PC-9 (cell line): ENCODE measurements around the gene ATN1. TPM values are rescaled to one million over a fixed set of nuclear protein-coding genes. Genes with fewer than 3 reads are reported as not detected.
A peak's percentile ranks its signal among the peaks of the same experiment; 100 is the strongest.

Experiments used
- BruUV-seq: library from RNA; stranded (reverse); fragments of 400-500 nt; replicated peaks from 2 replicates; lab custom pipeline; 2021; lab: Mats Ljungman, UMichigan
- CTCF ChIA-PET: fragments of 300-600 bp; sonication (Branson Sonifier 250); formaldehyde crosslinking; loops from one replicate; lab custom pipeline; 2022; ENCODE audit warnings: antibody characterized with exemption; lab: Charles Lee
- POLR2A ChIA-PET: fragments of 300-600 bp; sonication (Branson Sonifier 250); formaldehyde crosslinking; loops from one replicate; lab custom pipeline; 2022; ENCODE audit warnings: antibody characterized with exemption; ENCODE audit not compliant: unreplicated experiment; lab: Charles Lee
- DNase-seq, 2 experiments: peaks; one replicate each; pipeline versions ENCODE4 v3.0.0 to v3.0.0-alpha.2; 2015 to 2022; ENCODE audit warnings: mixed read lengths in 1 of 2
- H2AFZ ChIP-seq: fragments of 200-600 bp; sonication (generic); 2 replicates; pipeline ENCODE4 v1.8.1; 2017; ENCODE audit warnings: antibody characterized with exemption
- H3F3A ChIP-seq: fragments of 200-600 bp; sonication (generic); 2 replicates; pipeline ENCODE4 v1.8.1; 2017; ENCODE audit warnings: antibody characterized with exemption, mild to moderate bottlenecking, low read depth; ENCODE audit not compliant: insufficient read depth
- H3K27ac ChIP-seq: fragments of 200-600 bp; sonication (generic); 2 replicates; pipeline ENCODE4 v1.6.1; 2016; ENCODE audit warnings: mixed run types
- H3K27me3 ChIP-seq: fragments of 200-600 bp; sonication (generic); 2 replicates; pipeline ENCODE4 v1.6.1; 2016; ENCODE audit warnings: low read depth, mixed run types; ENCODE audit not compliant: insufficient read depth
- H3K36me3 ChIP-seq: fragments of 200-600 bp; sonication (generic); 2 replicates; pipeline ENCODE4 v1.6.1; 2016; ENCODE audit warnings: low read depth, mixed run types
- H3K4me1 ChIP-seq: fragments of 200-600 bp; sonication (generic); replicated peaks from 2 replicates; pipeline ENCODE4 v1.6.1; 2016; ENCODE audit warnings: mixed run types; ENCODE audit not compliant: insufficient read depth
- H3K4me2 ChIP-seq: fragments of 200-600 bp; sonication (generic); 2 replicates; pipeline ENCODE4 v1.6.1; 2017; ENCODE audit warnings: mixed run types
- H3K4me3 ChIP-seq: fragments of 200-600 bp; sonication (generic); 2 replicates; pipeline ENCODE4 v1.6.1; 2016; ENCODE audit warnings: mixed run types
- H3K79me2 ChIP-seq: fragments of 200-600 bp; sonication (generic); 2 replicates; pipeline ENCODE4 v1.6.1; 2017; ENCODE audit warnings: low read depth, mixed run types
- H3K9me2 ChIP-seq: fragments of 200-600 bp; sonication (generic); 2 replicates; pipeline ENCODE4 v1.8.1; 2017; ENCODE audit warnings: mild to moderate bottlenecking; ENCODE audit not compliant: insufficient read depth
- H3K9me3 ChIP-seq: fragments of 200-600 bp; sonication (generic); 2 replicates; pipeline ENCODE4 v1.8.1; 2016; ENCODE audit warnings: low read depth; ENCODE audit not compliant: insufficient read depth
- H4K20me1 ChIP-seq: fragments of 200-600 bp; sonication (generic); 2 replicates; pipeline ENCODE4 v1.8.1; 2017; ENCODE audit not compliant: insufficient read depth
- EZH2 ChIP-seq: fragments of 200-600 bp; sonication (generic); IDR thresholded peaks from 2 replicates; pipeline ENCODE4 v1.8.0; 2017; ENCODE audit warnings: antibody characterized with exemption, low read depth
- intact Hi-C: fragments of 100-400 bp; cut with micrococcal nuclease; formaldehyde crosslinking; loops from one replicate; pipeline ENCODE4 v1.10.0; 2022; ENCODE audit not compliant: unreplicated experiment
- total RNA-seq: library from RNA; stranded (reverse); gene quantifications from 2 replicates; pipeline ENCODE4 v1.2.3, GENCODE V29; 2021
- TF ChIP-seq, protein P1 (sequence below): fragments of 200-600 bp; sonication (generic); conservative IDR thresholded peaks from 2 replicates; pipeline ENCODE4 v1.6.1; 2017; ENCODE audit warnings: mixed run types, antibody characterized with exemption, mild to moderate bottlenecking, moderate library complexity

The ATN1 gene
- total RNA-seq, 1 experiment from 2014 or later, result 158 TPM

DNA sequence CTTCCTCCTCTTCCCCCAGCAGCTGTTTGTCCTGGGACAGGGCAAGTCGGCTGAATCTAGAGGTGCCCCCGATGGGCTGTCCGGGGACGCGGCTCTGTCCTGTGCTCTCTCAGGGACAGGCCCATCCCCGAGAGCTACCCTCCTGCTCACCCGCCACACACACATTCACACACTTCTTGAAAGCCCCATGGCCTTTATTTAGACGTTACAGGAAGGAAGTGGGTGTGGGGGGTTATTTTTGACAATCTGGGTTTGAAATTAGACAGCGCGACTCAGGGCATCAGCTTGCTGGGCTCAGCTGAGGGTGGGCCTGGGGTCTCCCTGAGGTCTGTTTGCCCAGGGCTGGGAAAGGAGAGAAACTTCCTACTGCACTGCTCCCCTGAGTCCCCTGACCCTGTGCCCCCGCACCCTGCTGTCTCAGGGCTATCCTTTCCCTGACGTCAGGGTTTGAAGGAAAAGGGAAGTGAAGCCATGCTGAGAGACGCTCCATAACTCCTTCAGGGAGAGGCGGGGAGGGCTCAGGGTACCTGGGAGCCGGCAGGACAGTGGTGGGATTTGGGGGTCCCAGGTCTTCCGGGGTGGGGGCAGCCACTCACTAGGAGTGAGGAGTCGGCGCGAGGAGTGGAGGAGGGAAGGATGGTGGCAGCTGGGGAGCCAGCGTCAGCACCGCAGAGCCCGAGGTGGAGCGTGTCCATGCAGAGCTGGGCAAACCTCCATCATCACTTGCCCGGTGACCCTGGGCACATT is 31.5 kb downstream of the ATN1 start:
- H3K4me3 ChIP-seq, result no peak overlapping the region
- intact Hi-C loops, result no loop called here
- no peaks in the 10 kb centered on the region for H3K27me3 ChIP-seq
- H3K4me2 ChIP-seq, result no peak overlapping the region
- peaks cover 5% of the 10 kb centered on the region; the same call in 1 of the 2 replicates for H3K36me3 ChIP-seq
- peaks cover 33% of the 10 kb centered on the region for H3F3A ChIP-seq
- ChIA-PET CTCF (no interaction called here), POLR2A (interaction anchor here (0.6 to 0.7 kb wide), 2 partner anchors 13 to 191 kb away, joined by 3 to 4 read pairs; no protein-coding TSS in a partner anchor)
- no peak overlapping the region for H2AFZ ChIP-seq
- H3K79me2 ChIP-seq, result peaks cover 12% of the 10 kb centered on the region
- no peak overlapping the region for H3K27ac ChIP-seq
- H3K4me1 ChIP-seq, result peaks cover 29% of the 10 kb centered on the region
- TF ChIP-seq, protein P1, sequence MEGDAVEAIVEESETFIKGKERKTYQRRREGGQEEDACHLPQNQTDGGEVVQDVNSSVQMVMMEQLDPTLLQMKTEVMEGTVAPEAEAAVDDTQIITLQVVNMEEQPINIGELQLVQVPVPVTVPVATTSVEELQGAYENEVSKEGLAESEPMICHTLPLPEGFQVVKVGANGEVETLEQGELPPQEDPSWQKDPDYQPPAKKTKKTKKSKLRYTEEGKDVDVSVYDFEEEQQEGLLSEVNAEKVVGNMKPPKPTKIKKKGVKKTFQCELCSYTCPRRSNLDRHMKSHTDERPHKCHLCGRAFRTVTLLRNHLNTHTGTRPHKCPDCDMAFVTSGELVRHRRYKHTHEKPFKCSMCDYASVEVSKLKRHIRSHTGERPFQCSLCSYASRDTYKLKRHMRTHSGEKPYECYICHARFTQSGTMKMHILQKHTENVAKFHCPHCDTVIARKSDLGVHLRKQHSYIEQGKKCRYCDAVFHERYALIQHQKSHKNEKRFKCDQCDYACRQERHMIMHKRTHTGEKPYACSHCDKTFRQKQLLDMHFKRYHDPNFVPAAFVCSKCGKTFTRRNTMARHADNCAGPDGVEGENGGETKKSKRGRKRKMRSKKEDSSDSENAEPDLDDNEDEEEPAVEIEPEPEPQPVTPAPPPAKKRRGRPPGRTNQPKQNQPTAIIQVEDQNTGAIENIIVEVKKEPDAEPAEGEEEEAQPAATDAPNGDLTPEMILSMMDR, result no peak
- no peak for TF ChIP-seq EZH2
- H3K9me3 ChIP-seq, result no peaks in the 10 kb centered on the region
- no peak for DNase-seq
- BruUV-seq, result no TSS peak
- H3K9me2 ChIP-seq, result no peaks in the 10 kb centered on the region
- H4K20me1 ChIP-seq, result no peaks in the 10 kb centered on the region

DNA sequence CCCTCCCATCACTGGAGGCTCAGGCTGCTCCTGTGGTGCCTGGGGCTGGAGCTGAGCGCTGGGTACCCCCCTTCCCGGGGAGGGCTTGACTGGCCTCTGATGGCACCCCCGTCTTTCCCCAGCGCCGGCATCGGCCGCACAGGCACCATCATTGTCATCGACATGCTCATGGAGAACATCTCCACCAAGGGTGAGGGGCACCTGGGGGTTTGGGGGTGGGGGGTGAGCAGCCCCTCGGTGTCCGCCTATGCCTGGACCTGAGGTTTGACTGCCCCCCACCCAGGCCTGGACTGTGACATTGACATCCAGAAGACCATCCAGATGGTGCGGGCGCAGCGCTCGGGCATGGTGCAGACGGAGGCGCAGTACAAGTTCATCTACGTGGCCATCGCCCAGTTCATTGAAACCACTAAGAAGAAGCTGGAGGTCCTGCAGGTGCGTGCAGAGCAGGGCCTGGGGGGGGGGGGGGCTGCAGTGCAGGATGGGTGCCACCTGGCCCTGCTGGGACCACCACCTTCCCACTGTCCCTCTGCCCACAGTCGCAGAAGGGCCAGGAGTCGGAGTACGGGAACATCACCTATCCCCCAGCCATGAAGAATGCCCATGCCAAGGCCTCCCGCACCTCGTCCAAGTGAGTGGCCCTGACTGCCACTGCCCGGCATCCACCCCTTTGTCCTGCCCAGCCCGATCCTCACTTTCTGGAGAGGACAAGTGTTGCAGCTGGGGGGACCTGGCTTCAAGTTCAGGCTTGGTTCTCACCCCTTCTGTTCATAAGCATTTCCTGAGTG is 32.2 kb downstream of the ATN1 start:
- CTCF ChIA-PET, result interaction anchor here (1.0 to 3.2 kb wide), 3 partner anchors 15 to 91 kb away, joined by 4 to 47 read pairs (median 14); partner anchors contain the start of genes C12orf57 and RNU7-1
- Histone ChIP-seq H3K27me3 (no peaks in the 10 kb centered on the region), H3K4me1 (peaks cover 35% of the 10 kb centered on the region), H3K4me3 (no peak overlapping the region), H3K36me3 (peaks cover 12% of the 10 kb centered on the region; the same call in 1 of the 2 replicates), H3K27ac (0 out of 2 replicates have a peak overlapping the region, but pooled peaks have one; percentile 93), H4K20me1 (peaks cover 7% of the 10 kb centered on the region), H3F3A (peaks cover 41% of the 10 kb centered on the region), H3K9me2 (no peaks in the 10 kb centered on the region), H3K4me2 (peak overlapping the region; percentile 97), H3K9me3 (no peaks in the 10 kb centered on the region), H3K79me2 (peaks cover 20% of the 10 kb centered on the region), H2AFZ (no peak overlapping the region)
- no TSS peak for BruUV-seq
- TF ChIP-seq EZH2, result no peak
- TF ChIP-seq, protein P1, result no peak
- intact Hi-C loops, result loop anchor here (2.0 to 10.0 kb wide), 4 partner anchors 108 to 345 kb away; partner anchors contain the start of genes CDCA3, PEX5, USP5 and ZNF384
- POLR2A ChIA-PET, result interaction anchor here (0.5 to 3.0 kb wide), 4 partner anchors 14 to 1118 kb away, joined by 4 to 54 read pairs (median 6); partner anchors contain the start of genes C12orf57 and RNU7-1
- DNase-seq, result no peak
